D721Med (cell line): ENCODE measurements around the gene PDGFRB.

Source experiments
- DNase-seq: peaks from one replicate; pipeline ENCODE4 v3.0.0; 2011; ENCODE audit warnings: low spot score; ENCODE audit not compliant: insufficient read length
- FAIRE-seq: peaks from 2 replicates; lab custom pipeline; 2011; peaks lifted over from hg19 to GRCh38; lab: Jason Lieb, UNC
- TF ChIP-seq, protein P1 (sequence below): IDR thresholded peaks from 2 replicates; pipeline ENCODE4 v1.5.1; 2012; ENCODE audit warnings: mild to moderate bottlenecking, control low read depth; ENCODE audit not compliant: insufficient read depth; ENCODE audit errors: missing control alignments

The PDGFRB gene

DNA sequence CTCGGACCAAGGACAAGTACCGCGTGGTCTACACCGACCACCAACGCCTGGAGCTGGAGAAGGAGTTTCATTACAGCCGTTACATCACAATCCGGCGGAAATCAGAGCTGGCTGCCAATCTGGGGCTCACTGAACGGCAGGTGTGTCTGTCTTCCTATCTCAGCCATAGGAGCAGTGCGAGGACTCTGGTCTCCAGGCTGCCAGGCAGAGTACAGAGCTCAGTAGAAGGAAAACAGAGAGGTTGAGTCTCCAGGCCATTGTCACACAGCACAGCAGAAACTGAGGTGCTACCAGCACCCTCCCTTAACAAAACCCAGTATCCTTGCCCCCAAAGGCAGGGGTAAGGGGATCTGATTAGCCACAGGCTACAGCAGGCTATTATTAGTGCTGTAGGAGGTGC is 27.1 kb upstream of the PDGFRB start:
- no peak for DNase-seq
- TF ChIP-seq, protein P1, sequence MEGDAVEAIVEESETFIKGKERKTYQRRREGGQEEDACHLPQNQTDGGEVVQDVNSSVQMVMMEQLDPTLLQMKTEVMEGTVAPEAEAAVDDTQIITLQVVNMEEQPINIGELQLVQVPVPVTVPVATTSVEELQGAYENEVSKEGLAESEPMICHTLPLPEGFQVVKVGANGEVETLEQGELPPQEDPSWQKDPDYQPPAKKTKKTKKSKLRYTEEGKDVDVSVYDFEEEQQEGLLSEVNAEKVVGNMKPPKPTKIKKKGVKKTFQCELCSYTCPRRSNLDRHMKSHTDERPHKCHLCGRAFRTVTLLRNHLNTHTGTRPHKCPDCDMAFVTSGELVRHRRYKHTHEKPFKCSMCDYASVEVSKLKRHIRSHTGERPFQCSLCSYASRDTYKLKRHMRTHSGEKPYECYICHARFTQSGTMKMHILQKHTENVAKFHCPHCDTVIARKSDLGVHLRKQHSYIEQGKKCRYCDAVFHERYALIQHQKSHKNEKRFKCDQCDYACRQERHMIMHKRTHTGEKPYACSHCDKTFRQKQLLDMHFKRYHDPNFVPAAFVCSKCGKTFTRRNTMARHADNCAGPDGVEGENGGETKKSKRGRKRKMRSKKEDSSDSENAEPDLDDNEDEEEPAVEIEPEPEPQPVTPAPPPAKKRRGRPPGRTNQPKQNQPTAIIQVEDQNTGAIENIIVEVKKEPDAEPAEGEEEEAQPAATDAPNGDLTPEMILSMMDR: no peak
- FAIRE-seq: no peak

DNA sequence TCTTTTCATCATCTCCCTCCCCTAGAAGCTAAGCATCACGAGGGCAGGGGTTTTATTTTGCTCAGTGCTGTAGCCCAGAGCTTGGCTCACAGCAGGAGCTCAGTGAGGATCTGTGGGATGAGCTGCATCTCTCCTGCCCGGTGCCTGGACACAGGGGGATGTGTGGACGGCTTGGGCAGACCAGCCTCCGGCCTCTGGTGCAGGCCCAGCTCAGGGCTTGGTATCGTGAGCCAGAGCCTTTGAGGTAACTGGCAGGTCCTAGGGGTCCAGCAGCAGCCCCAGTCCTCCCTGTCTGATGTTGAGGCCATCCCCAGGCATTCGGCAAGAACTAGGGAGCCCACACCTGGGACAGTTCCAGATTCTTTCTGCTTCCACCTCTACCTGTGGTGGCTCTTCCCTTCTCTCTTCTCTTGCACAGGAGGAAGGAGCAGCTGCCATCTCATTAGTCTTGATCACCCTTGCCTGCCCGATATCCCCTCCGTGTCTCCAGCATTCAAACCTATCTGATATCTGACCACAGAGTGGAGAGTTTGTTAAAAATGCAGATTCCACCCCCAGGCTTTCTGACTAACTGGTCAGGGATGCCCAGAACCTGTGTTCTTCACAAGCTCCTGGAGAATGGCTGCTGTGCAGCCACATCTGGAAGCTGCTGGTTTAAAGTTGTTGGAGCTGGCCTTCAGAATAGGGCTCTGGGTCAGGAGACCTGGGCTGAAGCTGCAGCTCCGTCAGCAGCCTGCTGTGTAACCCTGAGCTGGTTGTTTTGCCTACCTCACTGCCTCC is 26.3 kb upstream of the PDGFRB start:
- DNase-seq: no peak
- TF ChIP-seq, protein P1: no peak
- FAIRE-seq: no peak

DNA sequence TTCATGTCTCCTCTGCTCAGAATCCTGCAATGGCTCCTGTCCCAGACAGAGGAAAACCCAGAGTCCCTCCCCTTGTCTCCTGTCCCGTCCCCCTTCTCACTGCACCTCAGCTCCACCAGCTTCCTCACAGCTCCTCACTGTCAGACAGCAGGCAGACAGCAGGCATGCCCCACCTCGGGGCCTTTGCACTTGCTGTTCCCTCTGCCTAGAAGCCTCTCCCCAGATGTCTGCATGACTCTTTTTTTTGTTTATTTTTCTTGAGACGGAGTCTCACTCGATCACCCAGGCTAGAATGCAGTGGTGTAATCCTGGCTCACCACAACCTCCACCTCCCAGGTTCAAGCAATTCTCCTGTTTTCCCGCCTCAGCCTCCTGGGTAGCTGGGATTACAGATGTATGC is 25.4 kb upstream of the PDGFRB start:
- no peak for DNase-seq
- FAIRE-seq: no peak
- TF ChIP-seq, protein P1: no peak

DNA sequence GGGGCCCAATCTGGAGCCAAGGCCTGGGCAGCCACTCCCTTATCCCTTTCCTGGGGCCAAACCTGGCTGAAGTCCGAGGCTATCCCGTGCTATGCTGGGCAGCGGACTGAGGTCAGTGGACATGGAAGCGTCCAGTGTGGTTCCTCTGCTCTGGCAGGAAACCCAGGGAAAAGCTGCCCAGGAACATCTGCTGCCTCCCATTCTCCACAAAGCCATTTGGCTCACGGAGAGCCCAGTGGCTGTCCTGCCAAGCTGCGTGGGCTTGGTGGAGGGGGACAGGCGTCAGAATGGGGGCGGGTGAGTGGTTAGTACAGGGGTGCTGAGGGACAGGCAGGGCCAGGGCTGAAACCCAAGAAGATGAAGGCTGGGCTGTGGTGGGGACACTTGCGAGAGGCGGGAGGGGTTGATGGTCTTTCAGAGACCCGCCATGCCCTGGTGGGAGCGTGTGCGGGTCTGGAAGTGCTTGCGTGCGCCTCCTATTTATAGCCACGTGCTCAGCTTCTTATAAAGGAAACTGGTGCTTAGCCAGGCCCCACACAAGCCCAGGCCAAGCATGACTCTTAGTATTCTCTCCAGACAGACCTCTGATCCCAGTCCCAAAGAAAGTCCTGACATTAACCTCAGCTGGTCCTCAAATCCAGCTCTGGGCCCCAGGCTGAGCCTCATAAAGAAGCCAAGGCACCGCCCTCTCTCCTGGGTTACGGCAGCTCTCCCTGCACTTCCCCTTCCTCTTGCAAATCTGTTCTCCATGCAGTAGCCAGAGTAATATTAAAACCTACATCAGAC is 24.8 kb upstream of the PDGFRB start:
- no peak for FAIRE-seq
- TF ChIP-seq, protein P1: no peak
- no peak for DNase-seq

DNA sequence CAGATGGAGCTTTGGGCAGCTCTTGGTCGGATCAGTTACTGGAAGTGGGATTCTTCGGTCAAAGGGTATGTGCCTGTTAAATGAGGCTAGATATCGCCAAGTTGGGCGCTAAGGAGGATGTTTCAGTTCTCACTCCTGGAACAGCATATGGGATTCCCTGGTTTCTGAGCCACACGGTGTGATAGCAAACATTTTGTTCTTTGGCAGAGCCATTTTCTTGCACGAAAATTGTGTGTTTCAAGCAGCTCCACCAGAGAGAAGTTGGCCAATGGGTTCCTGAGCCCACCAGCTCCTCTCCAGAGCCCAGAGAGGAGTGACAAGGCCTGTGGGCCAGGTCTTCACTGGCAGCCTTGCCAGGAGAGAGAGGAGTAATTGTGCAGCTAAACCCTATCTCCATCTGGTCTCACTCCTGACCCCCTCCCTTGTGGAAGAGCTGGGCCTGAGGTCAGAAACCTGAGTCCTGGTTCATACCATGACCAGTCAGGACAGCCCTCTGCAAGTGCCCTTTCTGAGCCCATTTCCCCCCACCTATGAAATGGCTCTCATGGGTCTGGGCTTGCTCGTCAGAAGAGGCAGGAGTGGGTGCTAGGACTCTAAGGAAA is 23.5 kb upstream of the PDGFRB start:
- no peak for FAIRE-seq
- no peak for DNase-seq
- TF ChIP-seq, protein P1: no peak

DNA sequence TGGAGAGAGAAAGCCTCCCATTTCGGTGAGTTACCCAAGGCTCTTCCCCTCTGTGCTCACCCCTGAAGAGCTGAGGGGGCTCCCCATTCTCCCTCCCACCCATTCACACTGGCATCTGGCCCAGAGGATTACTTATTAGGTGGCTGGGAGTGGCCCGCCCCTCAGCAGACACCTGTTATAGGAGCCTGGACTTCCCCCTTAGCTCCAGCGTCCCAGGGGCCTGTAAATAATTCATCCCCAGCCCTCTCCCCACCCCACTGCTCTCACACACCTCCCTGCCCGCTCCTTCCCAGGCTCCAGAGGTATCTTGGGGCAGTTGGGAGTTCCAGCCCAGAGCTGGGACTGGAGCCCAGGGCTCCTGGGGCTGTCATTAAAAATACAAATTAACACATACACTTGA is 22.6 kb upstream of the PDGFRB start:
- TF ChIP-seq, protein P1: no peak
- DNase-seq: no peak
- no peak for FAIRE-seq
